Hypothalamus (tissue), 51 donors: Measurements from ENCODE around the gene SLC22A16.
"Not testable (repeated sequence)": the region's sequence is repeated elsewhere in the genome, so short reads cannot be mapped to it uniquely, and the experiment has no call there.

ENCODE experiments used
- DNase-seq, 51 donors: peaks; one replicate each; lab custom pipeline; 2025; lab: John Stamatoyannopoulos, UW

Gene SLC22A16

GRCh38 chr6:110476046-110476849 is at the start of gene SLC22A16:
Gene SLC22A16, minus strand, starts transcription at chr6:110476613. Its CDS starts 39 bp downstream, at chr6:110476574.
- DNase-seq: no peak

GRCh38 chr6:110525001-110525400 is 48.6 kb upstream of the SLC22A16 start:
- DNase-seq: no peak

- DNase-seq: no peak
These were observed 47.9 kb upstream of the SLC22A16 start for GRCh38 chr6:110524305-110524704.

- no peak for DNase-seq
These were observed 47.1 kb upstream of the SLC22A16 start for GRCh38 chr6:110523451-110524021.

- no peak for DNase-seq
These were observed 46.0 kb upstream of the SLC22A16 start for GRCh38 chr6:110522427-110522826.

GRCh38 chr6:110520992-110521543 is 44.7 kb upstream of the SLC22A16 start:
- no peak for DNase-seq

- DNase-seq: no peak
These were observed 44.0 kb upstream of the SLC22A16 start for GRCh38 chr6:110520209-110520965.

GRCh38 chr6:110517601-110518281 is 41.3 kb upstream of the SLC22A16 start:
- DNase-seq: no peak

GRCh38 chr6:110517034-110517433 is 40.6 kb upstream of the SLC22A16 start:
- no peak for DNase-seq

GRCh38 chr6:110514818-110515217 is 38.4 kb upstream of the SLC22A16 start:
- DNase-seq: no peak

GRCh38 chr6:110512991-110513390 is 36.6 kb upstream of the SLC22A16 start:
- no peak for DNase-seq

GRCh38 chr6:110512549-110512948 is 36.1 kb upstream of the SLC22A16 start:
- not testable (repeated sequence) for DNase-seq

GRCh38 chr6:110511401-110511800 is 35.0 kb upstream of the SLC22A16 start:
- no peak for DNase-seq

GRCh38 chr6:110509617-110510241 is 33.3 kb upstream of the SLC22A16 start:
- DNase-seq: no peak

- DNase-seq: not testable (repeated sequence)
These were observed 28.5 kb upstream of the SLC22A16 start for GRCh38 chr6:110504891-110505290.

GRCh38 chr6:110495949-110496348 is 19.5 kb upstream of the SLC22A16 start:
- DNase-seq: no peak

GRCh38 chr6:110493253-110493800 is 16.9 kb upstream of the SLC22A16 start:
- DNase-seq: no peak

GRCh38 chr6:110492584-110492983 is 16.2 kb upstream of the SLC22A16 start:
- no peak for DNase-seq

GRCh38 chr6:110491644-110492317 is 15.4 kb upstream of the SLC22A16 start:
- no peak for DNase-seq
